A673 (cell line): ENCODE measurements around the gene CARD8. TPM values are rescaled to one million over a fixed set of nuclear protein-coding genes. Genes with fewer than 3 reads are reported as not detected.

Experiments used
- Bru-seq: library from RNA; stranded (reverse); fragments of 400-500 nt; gene quantifications from one replicate; lab custom pipeline; 2021; lab: Mats Ljungman, UMichigan
- BruChase-seq, 2 experiments: library from RNA; stranded (reverse); fragments of 400-500 nt; gene quantifications; one replicate each; lab custom pipeline; 2021; lab: Mats Ljungman, UMichigan
- BruUV-seq: library from RNA; stranded (reverse); fragments of 400-500 nt; replicated peaks from 2 replicates; lab custom pipeline; 2021; lab: Mats Ljungman, UMichigan
- CTCF ChIA-PET: fragments of 300-600 bp; sonication (Branson Sonifier 250); formaldehyde crosslinking; loops from one replicate; lab custom pipeline; 2022; ENCODE audit warnings: antibody characterized with exemption; lab: Charles Lee
- POLR2A ChIA-PET: fragments of 300-600 bp; sonication (Branson Sonifier 250); formaldehyde crosslinking; loops from one replicate; lab custom pipeline; 2022; ENCODE audit warnings: antibody characterized with exemption; ENCODE audit not compliant: low non-redundant PET; lab: Charles Lee
- DNase-seq: peaks from one replicate; pipeline ENCODE4 v3.0.0-alpha.2; 2015; ENCODE audit warnings: low spot score
- H3K27ac ChIP-seq: fragments of 200-600 bp; sonication (generic); 2 replicates; pipeline ENCODE4 v1.5.1; 2016; ENCODE audit warnings: mixed run types, low read depth, mild to moderate bottlenecking, mixed read lengths, antibody characterized with exemption, low read length; ENCODE audit not compliant: poor library complexity, severe bottlenecking
- H3K27me3 ChIP-seq: fragments of 200-600 bp; sonication (generic); replicated peaks from 2 replicates; pipeline ENCODE4 v1.6.1; 2017; ENCODE audit warnings: mixed run types, low read depth, mild to moderate bottlenecking, mixed read lengths, antibody characterized with exemption, low read length; ENCODE audit not compliant: insufficient read depth, poor library complexity
- H3K36me3 ChIP-seq: fragments of 200-600 bp; sonication (generic); 2 replicates; pipeline ENCODE4 v1.6.1; 2016; ENCODE audit warnings: mixed run types, mild to moderate bottlenecking, mixed read lengths, antibody characterized with exemption, low read length; ENCODE audit not compliant: insufficient read depth, poor library complexity, severe bottlenecking
- H3K4me1 ChIP-seq: fragments of 200-600 bp; sonication (generic); 2 replicates; pipeline ENCODE4 v1.6.1; 2017; ENCODE audit warnings: mixed run types, mild to moderate bottlenecking, mixed read lengths, antibody characterized with exemption, low read length; ENCODE audit not compliant: insufficient read depth, poor library complexity, severe bottlenecking
- H3K4me3 ChIP-seq: fragments of 200-600 bp; sonication (generic); 2 replicates; pipeline ENCODE4 v1.5.1; 2016; ENCODE audit warnings: low read depth, mixed run types, mild to moderate bottlenecking, mixed read lengths, low read length; ENCODE audit not compliant: poor library complexity, severe bottlenecking
- H3K9me3 ChIP-seq: fragments of 200-600 bp; sonication (generic); 2 replicates; pipeline ENCODE4 v1.6.1; 2016; ENCODE audit warnings: mixed run types, low read depth, mild to moderate bottlenecking, mixed read lengths, antibody characterized with exemption, low read length; ENCODE audit not compliant: poor library complexity, severe bottlenecking
- EZH2 ChIP-seq: fragments of 200-600 bp; sonication (generic); IDR thresholded peaks from 2 replicates; pipeline ENCODE4 v1.6.1; 2017; ENCODE audit warnings: borderline replicate concordance, low read depth, mild to moderate bottlenecking, mixed read lengths, antibody characterized with exemption, low read length; ENCODE audit not compliant: poor library complexity, severe bottlenecking
- intact Hi-C: fragments of 100-400 bp; cut with micrococcal nuclease; formaldehyde crosslinking; loops from one replicate; pipeline ENCODE4 v1.10.0; 2022; ENCODE audit not compliant: unreplicated experiment
- long read RNA-seq: library from polyadenylated mRNA; stranded (forward); transcript quantifications from one replicate; pipeline ENCODE4 v2.0.0, GENCODE V29; 2022
- total RNA-seq: library from RNA; stranded (reverse); gene quantifications from 2 replicates; pipeline ENCODE4 v1.2.3, GENCODE V29; 2021
- TF ChIP-seq, protein P1 (sequence below): fragments of 300-800, 200-600 bp; sonication (generic); conservative IDR thresholded peaks from 2 replicates; pipeline ENCODE4 v1.5.1; 2017; ENCODE audit warnings: low read depth, mild to moderate bottlenecking, antibody characterized with exemption, low read length, moderate library complexity, mixed read lengths

CARD8 gene, protein sequence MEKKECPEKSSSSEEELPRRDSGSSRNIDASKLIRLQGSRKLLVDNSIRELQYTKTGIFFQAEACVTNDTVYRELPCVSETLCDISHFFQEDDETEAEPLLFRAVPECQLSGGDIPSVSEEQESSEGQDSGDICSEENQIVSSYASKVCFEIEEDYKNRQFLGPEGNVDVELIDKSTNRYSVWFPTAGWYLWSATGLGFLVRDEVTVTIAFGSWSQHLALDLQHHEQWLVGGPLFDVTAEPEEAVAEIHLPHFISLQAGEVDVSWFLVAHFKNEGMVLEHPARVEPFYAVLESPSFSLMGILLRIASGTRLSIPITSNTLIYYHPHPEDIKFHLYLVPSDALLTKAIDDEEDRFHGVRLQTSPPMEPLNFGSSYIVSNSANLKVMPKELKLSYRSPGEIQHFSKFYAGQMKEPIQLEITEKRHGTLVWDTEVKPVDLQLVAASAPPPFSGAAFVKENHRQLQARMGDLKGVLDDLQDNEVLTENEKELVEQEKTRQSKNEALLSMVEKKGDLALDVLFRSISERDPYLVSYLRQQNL
- 139 and 151 TPM in 2 replicates for total RNA-seq
- Bru-seq, nascent RNA = percentile 93 among the genes with signal in this experiment
- percentile 94 among the genes with signal in this experiment for BruChase-seq, experiment 1, labeled RNA remaining after a 2-hour chase
- percentile 95 among the genes with signal in this experiment for BruChase-seq, experiment 2, labeled RNA remaining after a 6-hour chase
- long read RNA-seq, transcript CARD8-214 (5 exons, 614 nt) = major isoform, 9 of 115 reads
- long read RNA-seq, transcript CARD8-213 (14 exons, 2,056 nt) = minor isoform, 6 of 115 reads
- long read RNA-seq, partial matches to known transcripts = 26 of 115 reads
- long read RNA-seq, other reads (novel, unspliced or antisense) = 68 of 115 reads

DNA sequence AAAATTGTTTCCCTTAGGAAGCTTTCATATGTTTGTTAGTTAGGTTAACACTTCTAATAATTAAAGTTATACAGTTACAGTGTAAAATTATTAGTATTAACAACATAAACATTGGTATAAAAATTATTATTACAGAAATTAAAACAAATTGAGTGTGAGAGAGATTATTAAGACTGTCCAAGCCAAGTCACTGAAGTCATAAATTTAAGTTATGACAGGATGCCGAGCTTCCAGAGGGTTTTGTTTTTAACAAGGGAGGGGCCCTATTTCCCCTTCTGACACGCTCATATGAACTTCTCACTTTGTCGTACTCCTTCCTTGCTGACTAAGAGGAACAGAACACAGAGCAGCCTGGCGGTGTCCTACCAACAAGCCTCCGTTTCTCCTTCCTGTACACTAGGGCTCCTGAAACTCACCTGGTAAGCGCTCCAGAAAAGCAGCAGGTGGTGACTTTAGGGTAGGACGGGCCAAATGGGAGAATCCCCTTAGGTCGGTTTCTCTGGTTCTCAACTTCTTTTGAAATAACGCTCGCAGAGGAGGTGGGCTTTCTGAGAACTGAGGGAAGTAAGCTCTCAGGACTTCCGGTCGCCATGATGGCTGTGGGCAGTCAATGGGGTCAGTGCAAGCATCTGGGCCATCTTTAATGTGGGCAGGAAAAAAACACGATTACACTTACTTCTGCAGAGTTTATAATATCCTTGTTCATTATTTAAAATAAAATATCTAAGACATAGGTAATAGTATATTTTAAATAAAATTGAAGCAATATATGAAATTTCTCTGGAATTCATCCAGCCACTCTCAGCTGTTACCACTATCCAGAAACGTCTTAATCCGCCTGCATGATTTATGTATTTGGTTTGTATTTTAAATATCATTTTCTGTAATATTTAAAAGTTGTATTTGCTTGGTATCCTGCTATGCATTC is at the start of gene CARD8:
Gene CARD8, minus strand, starts transcription at position 537 of the 928 bp plus-strand sequence. CDS start 14,892 bp downstream, outside the sequence.
- POLR2A ChIA-PET = interaction anchor here (0.6 to 0.9 kb wide), 3 partner anchors 118 to 1325 kb away, joined by 3 to 5 read pairs (median 3); partner anchors contain the start of gene NOSIP
- no peaks in the 10 kb centered on the region for H3K36me3 ChIP-seq
- TSS peak; percentile 56 for BruUV-seq

DNA sequence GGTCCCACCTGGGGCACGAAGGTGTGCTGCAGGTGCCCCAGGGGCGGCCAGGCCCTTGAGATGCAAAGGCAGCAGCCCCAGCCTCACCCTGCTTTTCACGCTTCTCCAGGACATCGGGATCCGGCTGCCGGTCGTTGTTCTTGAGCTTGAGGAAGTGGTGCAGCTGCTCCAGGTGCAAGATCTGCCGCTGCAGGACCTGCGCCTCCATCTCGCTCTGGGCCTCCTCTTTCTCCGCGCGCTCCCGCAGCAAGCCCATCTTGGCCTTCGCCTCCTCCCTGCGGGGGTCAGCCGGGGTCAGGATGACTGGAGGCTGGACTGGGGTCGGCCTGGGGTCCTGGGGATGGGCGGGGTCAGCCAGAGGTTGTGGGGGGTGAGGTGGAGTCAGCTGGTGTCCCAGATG is 48.2 kb upstream of the CARD8 start:
- TF ChIP-seq, protein P1, sequence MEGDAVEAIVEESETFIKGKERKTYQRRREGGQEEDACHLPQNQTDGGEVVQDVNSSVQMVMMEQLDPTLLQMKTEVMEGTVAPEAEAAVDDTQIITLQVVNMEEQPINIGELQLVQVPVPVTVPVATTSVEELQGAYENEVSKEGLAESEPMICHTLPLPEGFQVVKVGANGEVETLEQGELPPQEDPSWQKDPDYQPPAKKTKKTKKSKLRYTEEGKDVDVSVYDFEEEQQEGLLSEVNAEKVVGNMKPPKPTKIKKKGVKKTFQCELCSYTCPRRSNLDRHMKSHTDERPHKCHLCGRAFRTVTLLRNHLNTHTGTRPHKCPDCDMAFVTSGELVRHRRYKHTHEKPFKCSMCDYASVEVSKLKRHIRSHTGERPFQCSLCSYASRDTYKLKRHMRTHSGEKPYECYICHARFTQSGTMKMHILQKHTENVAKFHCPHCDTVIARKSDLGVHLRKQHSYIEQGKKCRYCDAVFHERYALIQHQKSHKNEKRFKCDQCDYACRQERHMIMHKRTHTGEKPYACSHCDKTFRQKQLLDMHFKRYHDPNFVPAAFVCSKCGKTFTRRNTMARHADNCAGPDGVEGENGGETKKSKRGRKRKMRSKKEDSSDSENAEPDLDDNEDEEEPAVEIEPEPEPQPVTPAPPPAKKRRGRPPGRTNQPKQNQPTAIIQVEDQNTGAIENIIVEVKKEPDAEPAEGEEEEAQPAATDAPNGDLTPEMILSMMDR = no peak
- TF ChIP-seq EZH2 = no peak
- no peak overlapping the region for H3K27ac ChIP-seq
- no peaks in the 10 kb centered on the region for H3K36me3 ChIP-seq
- H3K27me3 ChIP-seq = no peaks in the 10 kb centered on the region
- H3K9me3 ChIP-seq = no peaks in the 10 kb centered on the region
- no peak overlapping the region for H3K4me3 ChIP-seq
- H3K4me1 ChIP-seq = peaks cover 3% of the 10 kb centered on the region
- no peak for DNase-seq
- no TSS peak for BruUV-seq
- CTCF ChIA-PET = no interaction called here
- POLR2A ChIA-PET = no interaction called here
- intact Hi-C loops = no loop called here

More for the DNA sequence above, at the start of gene CARD8:
- H3K4me1 ChIP-seq = peaks cover 48% of the 10 kb centered on the region
- DNase-seq = peak; percentile 94
- peak within 1 kb of the TSS; percentile 97 for H3K27ac ChIP-seq
- TF ChIP-seq, protein P1 = no peak
- TF ChIP-seq EZH2 = no peak
- peak within 1 kb of the TSS; percentile 77 for H3K4me3 ChIP-seq
- intact Hi-C loops = no loop called here
- CTCF ChIA-PET = interaction anchor here (0.7 to 0.8 kb wide), 2 partner anchors 15 to 103 kb away, joined by 3 read pairs; no protein-coding TSS in a partner anchor
- no peaks in the 10 kb centered on the region for H3K27me3 ChIP-seq
- no peaks in the 10 kb centered on the region for H3K9me3 ChIP-seq
